ENCODE results near the gene TRPV4. TPM values are rescaled to one million over a fixed set of nuclear protein-coding genes. Genes with fewer than 3 reads are reported as not detected.

Gene TRPV4
- total RNA-seq, 1 donor from 2014 or later = 5.6 TPM

- no peak for DNase-seq (ENCODE audit: extremely low spot score in 2 of 2)
- Histone ChIP-seq H3K4me3 (peak overlapping the region; percentile 47 to 49), H3K27ac (no peak overlapping the region), H3K27me3 (no peaks in the 10 kb centered on the region), H3K4me1 (peaks cover 5% of the 10 kb centered on the region), H3K36me3 (no peaks in the 10 kb centered on the region), H3K9me3 (no peaks in the 10 kb centered on the region)
- intact Hi-C loops (cut with DNase I) = no loop called here
- TF ChIP-seq POLR2AphosphoS5 (IDR thresholded peaks at IDR 0.05; ENCODE audit: insufficient read depth in 1 of 2, low read depth in 1 of 2) = no peak
- TF ChIP-seq POLR2A (IDR thresholded peaks at IDR 0.05) = no peak
- no peak for TF ChIP-seq CTCF (IDR thresholded peaks at IDR 0.05)
Observed at GRCh38 chr12:109832541-109833306, 474 bp downstream of the TRPV4 start.

- Histone ChIP-seq H3K27ac (no peak overlapping the region), H3K36me3 (no peaks in the 10 kb centered on the region), H3K27me3 (no peaks in the 10 kb centered on the region), H3K9me3 (no peaks in the 10 kb centered on the region), H3K4me1 (peaks cover 5% of the 10 kb centered on the region), H3K4me3 (peak overlapping the region in 1 of 2 donors; percentile 47)
- no peak for DNase-seq (ENCODE audit: extremely low spot score in 2 of 2)
- intact Hi-C loops (cut with DNase I) = no loop called here
- TF ChIP-seq CTCF (IDR thresholded peaks at IDR 0.05) (no peak), POLR2A (IDR thresholded peaks at IDR 0.05) (no peak), POLR2AphosphoS5 (IDR thresholded peaks at IDR 0.05; ENCODE audit: insufficient read depth in 1 of 2, low read depth in 1 of 2) (no peak)
Observed at GRCh38 chr12:109831929-109832328, 1.3 kb downstream of the TRPV4 start.

- Histone ChIP-seq H3K4me1 (peaks cover 5% of the 10 kb centered on the region), H3K27ac (no peak overlapping the region), H3K36me3 (no peaks in the 10 kb centered on the region), H3K9me3 (no peaks in the 10 kb centered on the region), H3K27me3 (no peaks in the 10 kb centered on the region), H3K4me3 (no peak overlapping the region)
- DNase-seq (ENCODE audit: extremely low spot score in 2 of 2) = no peak
- TF ChIP-seq POLR2AphosphoS5 (IDR thresholded peaks at IDR 0.05; ENCODE audit: insufficient read depth in 1 of 2, low read depth in 1 of 2) (no peak), POLR2A (IDR thresholded peaks at IDR 0.05) (no peak), CTCF (IDR thresholded peaks at IDR 0.05) (no peak)
- intact Hi-C loops (cut with DNase I) = no loop called here
Observed at GRCh38 chr12:109831365-109831764, 1.8 kb downstream of the TRPV4 start.

GRCh38 chr12:109830718-109831117, 2.5 kb downstream of the TRPV4 start:
- Histone ChIP-seq H3K9me3 (no peaks in the 10 kb centered on the region), H3K27me3 (no peaks in the 10 kb centered on the region), H3K4me3 (no peak overlapping the region), H3K4me1 (peaks cover 5% of the 10 kb centered on the region), H3K27ac (no peak overlapping the region), H3K36me3 (no peaks in the 10 kb centered on the region)
- intact Hi-C loops (cut with DNase I) = no loop called here
- no peak for TF ChIP-seq POLR2A (IDR thresholded peaks at IDR 0.05)
- TF ChIP-seq POLR2AphosphoS5 (IDR thresholded peaks at IDR 0.05; ENCODE audit: insufficient read depth in 1 of 2, low read depth in 1 of 2) = no peak
- no peak for TF ChIP-seq CTCF (IDR thresholded peaks at IDR 0.05)
- no peak for DNase-seq (ENCODE audit: extremely low spot score in 2 of 2)

GRCh38 chr12:109830267-109830666, 2.9 kb downstream of the TRPV4 start:
- Histone ChIP-seq H3K27me3 (no peaks in the 10 kb centered on the region), H3K9me3 (no peaks in the 10 kb centered on the region), H3K36me3 (no peaks in the 10 kb centered on the region), H3K27ac (no peak overlapping the region), H3K4me1 (peaks cover 5% of the 10 kb centered on the region), H3K4me3 (no peak overlapping the region)
- no peak for DNase-seq (ENCODE audit: extremely low spot score in 2 of 2)
- intact Hi-C loops (cut with DNase I) = no loop called here
- TF ChIP-seq POLR2AphosphoS5 (IDR thresholded peaks at IDR 0.05; ENCODE audit: insufficient read depth in 1 of 2, low read depth in 1 of 2) (no peak), POLR2A (IDR thresholded peaks at IDR 0.05) (no peak), CTCF (IDR thresholded peaks at IDR 0.05) (no peak)

Data from vagina (tissue), 2 donors.